ENCODE data around the gene FGF18. TPM values are rescaled to one million over a fixed set of nuclear protein-coding genes. Genes with fewer than 3 reads are reported as not detected.
A peak's percentile ranks its signal among the peaks of the same experiment; 100 is the strongest.

Gene FGF18
- total RNA-seq, 1 donor from 2014 or later, result not detected

DNA sequence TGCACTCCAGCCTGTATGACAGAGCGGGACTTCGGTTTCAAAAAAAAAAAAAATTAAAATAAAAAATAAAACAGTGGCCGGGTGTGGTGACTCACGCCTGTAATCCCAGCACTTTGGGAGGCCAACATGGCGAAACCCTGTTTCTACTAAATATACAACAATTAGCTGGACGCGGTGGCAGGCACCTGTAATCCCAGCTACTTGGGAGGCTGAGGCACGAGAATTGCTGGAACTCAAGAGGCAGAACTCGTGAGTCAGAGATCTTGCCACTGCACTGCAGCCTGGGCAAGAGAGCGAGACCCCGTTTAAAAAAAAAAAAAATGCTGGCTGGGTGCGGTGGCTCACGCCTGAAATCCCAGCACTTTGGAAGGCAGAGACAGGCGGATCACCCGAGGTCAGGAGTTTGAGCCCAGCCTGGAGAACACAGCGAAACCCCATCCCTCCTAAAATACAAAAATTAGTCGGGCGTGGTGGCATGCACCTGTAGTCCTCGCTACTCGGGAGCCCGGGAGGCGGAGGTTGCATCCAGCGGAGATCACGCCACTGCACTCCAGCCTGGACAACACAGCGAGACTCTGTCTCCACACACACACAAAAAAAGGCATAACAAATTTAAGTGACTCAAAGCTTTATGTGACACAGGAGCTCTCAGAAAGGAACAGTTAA is 33.3 kb upstream of the FGF18 start:
- no peak for ATAC-seq (ENCODE audit: low read depth)
- Mint-ChIP-seq H3K27ac (no peak overlapping the region), H3K4me1 (peaks cover 41% of the 10 kb centered on the region), H3K36me3 (ENCODE audit: low read depth) (peaks cover 39% of the 10 kb centered on the region), H3K4me3 (peak overlapping the region; percentile 44), H3K27me3 (no peaks in the 10 kb centered on the region), H3K9me3 (no peaks in the 10 kb centered on the region)
- intact Hi-C loops (cut with micrococcal nuclease), result loop anchor here (2.0 to 10.0 kb wide), 5 partner anchors 621 to 1671 kb away; partner anchors contain the start of genes CREBRF, FBXW11, STK10 and UBTD2
- no peak for DNase-seq
- ChIA-PET POLR2A (interaction anchor here (0.6 to 2.2 kb wide), 4 partner anchors 32 to 1702 kb away, joined by 3 to 10 read pairs (median 7); partner anchors contain the start of gene FBXW11), CTCF (interaction anchor here (0.9 kb wide), 1 partner anchor 33 kb away, joined by 3 read pairs; no protein-coding TSS in a partner anchor)
- TF ChIP-seq CTCF (IDR thresholded peaks at IDR 0.05), result no peak

- H3K27me3 Mint-ChIP-seq, result no peaks in the 10 kb centered on the region
- DNase-seq, result no peak
- no peak for TF ChIP-seq CTCF (IDR thresholded peaks at IDR 0.05)
- peak overlapping the region; percentile 99 for H3K4me3 Mint-ChIP-seq
- intact Hi-C loops (cut with micrococcal nuclease), result loop anchor here (1.0 to 10.0 kb wide), 6 partner anchors 620 to 1670 kb away; partner anchors contain the start of genes CREBRF, FBXW11, RPL26L1 and STK10
- POLR2A ChIA-PET, result interaction anchor here (0.5 to 2.2 kb wide), 6 partner anchors 9 to 803 kb away, joined by 3 to 10 read pairs (median 6); partner anchors contain the start of genes FBXW11 and TLX3
- peaks cover 45% of the 10 kb centered on the region for H3K36me3 Mint-ChIP-seq (ENCODE audit: low read depth)
- peaks cover 46% of the 10 kb centered on the region for H3K4me1 Mint-ChIP-seq
- ATAC-seq (ENCODE audit: low read depth), result no peak
- CTCF ChIA-PET, result interaction anchor here (0.9 to 1.2 kb wide), 2 partner anchors 32 to 521 kb away, joined by 3 read pairs; no protein-coding TSS in a partner anchor
- H3K27ac Mint-ChIP-seq, result peak overlapping the region; percentile 98
- H3K9me3 Mint-ChIP-seq, result no peaks in the 10 kb centered on the region
Observed at GRCh38 chr5:171386861-171387344, 32.5 kb upstream of the FGF18 start.

- ChIA-PET POLR2A (interaction anchor here (0.6 to 2.2 kb wide), 14 partner anchors 8 to 1805 kb away, joined by 3 to 10 read pairs (median 4); partner anchors contain the start of genes DUSP1, FBXW11, STK10 and TLX3), CTCF (interaction anchor here (0.9 to 1.2 kb wide), 2 partner anchors 31 to 521 kb away, joined by 3 read pairs; no protein-coding TSS in a partner anchor)
- TF ChIP-seq CTCF (IDR thresholded peaks at IDR 0.05), result no peak
- peak within 1 kb of the TSS; percentile 98 for H3K27ac Mint-ChIP-seq
- no peaks in the 10 kb centered on the region for H3K27me3 Mint-ChIP-seq
- peaks cover 52% of the 10 kb centered on the region for H3K4me1 Mint-ChIP-seq
- peaks cover 50% of the 10 kb centered on the region for H3K36me3 Mint-ChIP-seq (ENCODE audit: low read depth)
- peak within 1 kb of the TSS; percentile 99 for H3K4me3 Mint-ChIP-seq
- intact Hi-C loops (cut with micrococcal nuclease), result loop anchor here (1.0 to 10.0 kb wide), 6 partner anchors 620 to 1669 kb away; partner anchors contain the start of genes CREBRF, FBXW11, RPL26L1 and STK10
- peak; percentile 85 for ATAC-seq (ENCODE audit: low read depth)
- H3K9me3 Mint-ChIP-seq, result no peaks in the 10 kb centered on the region
- DNase-seq, result peak; percentile 92
Observed at GRCh38 chr5:171387345-171387969, 32.0 kb upstream of the FGF18 start, which contains the start of gene NPM1. Gene NPM1 (plus strand): TSS chr5:171387849. CDS start chr5:171387949, 100 bp downstream.

DNA sequence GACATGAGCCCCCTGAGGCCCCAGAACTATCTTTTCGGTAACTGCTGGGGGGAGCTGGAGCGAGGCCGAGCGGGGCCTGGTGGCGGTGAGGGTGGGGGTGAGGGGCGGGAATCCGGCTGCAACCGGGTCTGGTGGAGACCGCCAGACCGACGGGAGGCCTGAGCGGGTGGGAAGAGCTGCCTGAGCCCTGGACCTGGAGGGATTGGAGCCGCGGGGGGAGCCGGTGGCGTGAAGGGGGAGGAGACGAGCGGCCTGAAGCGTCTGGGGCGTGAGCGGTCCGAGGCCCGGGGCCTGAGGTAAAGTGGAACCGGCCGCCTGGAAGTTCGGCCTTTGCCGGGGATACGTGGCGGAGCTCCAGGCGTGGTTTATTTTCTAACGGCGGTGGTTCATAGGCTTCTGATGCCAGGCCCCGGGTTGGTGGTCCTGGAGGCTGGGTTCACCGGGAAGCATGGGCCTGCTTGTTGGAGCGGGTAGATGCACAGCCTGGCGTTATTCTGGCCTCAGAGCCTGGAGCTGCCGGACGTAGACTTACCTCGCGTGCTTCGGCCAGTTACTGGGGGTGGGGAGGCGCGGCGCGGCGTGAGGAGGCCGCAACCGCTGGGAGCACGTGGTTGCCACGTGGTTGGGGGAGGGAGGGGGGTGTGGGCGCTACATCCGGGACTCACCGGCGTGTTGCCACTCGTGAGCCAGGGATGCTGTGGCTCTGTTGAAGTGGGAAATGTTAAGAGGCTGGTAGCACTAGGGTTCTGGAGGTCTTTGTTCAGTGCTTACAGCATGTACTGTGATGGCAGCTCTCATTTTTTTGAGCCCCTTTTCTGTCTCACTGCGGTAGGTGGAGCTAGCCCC is 31.3 kb upstream of the FGF18 start:
- Mint-ChIP-seq H3K4me3 (peak overlapping the region; percentile 99), H3K27me3 (no peaks in the 10 kb centered on the region), H3K9me3 (no peaks in the 10 kb centered on the region), H3K4me1 (peaks cover 59% of the 10 kb centered on the region), H3K27ac (peak overlapping the region; percentile 98), H3K36me3 (ENCODE audit: low read depth) (peaks cover 57% of the 10 kb centered on the region)
- intact Hi-C loops (cut with micrococcal nuclease), result loop anchor here (1.0 to 10.0 kb wide), 9 partner anchors 33 to 1669 kb away; partner anchors contain the start of genes CREBRF, FBXW11, RPL26L1 and STK10
- DNase-seq, result peak; percentile 70
- ChIA-PET CTCF (interaction anchor here (1.2 kb wide), 1 partner anchor 520 kb away, joined by 3 read pairs; no protein-coding TSS in a partner anchor), POLR2A (interaction anchor here (0.6 to 2.2 kb wide), 18 partner anchors 9 to 1806 kb away, joined by 3 to 7 read pairs (median 3); partner anchors contain the start of genes DUSP1, FBXW11, STK10 and TLX3)
- TF ChIP-seq CTCF (IDR thresholded peaks at IDR 0.05), result no peak
- peak; percentile 12 for ATAC-seq (ENCODE audit: low read depth)
